Nephron (organoid): ENCODE results near the gene NECAB3.

ENCODE experiments used
- H3K27ac Mint-ChIP-seq, 3 experiments: 2 replicates each; pipeline ENCODE4 v1.8.0; 2020; ENCODE audit warnings: mixed read lengths in 3 of 3, mild to moderate bottlenecking in 2 of 3, moderate library complexity in 1 of 3
- H3K27me3 Mint-ChIP-seq: 2 replicates; pipeline ENCODE4 v1.8.0; 2021; ENCODE audit warnings: low read depth, mild to moderate bottlenecking, moderate library complexity, mixed read lengths
- H3K36me3 Mint-ChIP-seq: 2 replicates; pipeline ENCODE4 v1.8.0; 2020; ENCODE audit warnings: low read depth, mixed read lengths
- H3K4me1 Mint-ChIP-seq: 2 replicates; pipeline ENCODE4 v1.8.0; 2020; ENCODE audit warnings: mixed read lengths
- H3K4me3 Mint-ChIP-seq, 3 experiments: 2 replicates each; pipeline ENCODE4 v1.8.0; 2020; ENCODE audit warnings: mild to moderate bottlenecking in 3 of 3, mixed read lengths in 3 of 3, moderate library complexity in 2 of 3
- H3K9me3 Mint-ChIP-seq: 2 replicates; pipeline ENCODE4 v1.8.0; 2020; ENCODE audit warnings: mixed read lengths
- CTCF ChIP-seq, 3 experiments: fragments of 200-600 bp; sonication (generic); IDR thresholded peaks; one replicate each; pipeline ENCODE4 v1.5.0; 2021; ENCODE audit warnings: antibody characterized with exemption in 3 of 3; ENCODE audit not compliant: unreplicated experiment in 3 of 3

NECAB3 gene

DNA sequence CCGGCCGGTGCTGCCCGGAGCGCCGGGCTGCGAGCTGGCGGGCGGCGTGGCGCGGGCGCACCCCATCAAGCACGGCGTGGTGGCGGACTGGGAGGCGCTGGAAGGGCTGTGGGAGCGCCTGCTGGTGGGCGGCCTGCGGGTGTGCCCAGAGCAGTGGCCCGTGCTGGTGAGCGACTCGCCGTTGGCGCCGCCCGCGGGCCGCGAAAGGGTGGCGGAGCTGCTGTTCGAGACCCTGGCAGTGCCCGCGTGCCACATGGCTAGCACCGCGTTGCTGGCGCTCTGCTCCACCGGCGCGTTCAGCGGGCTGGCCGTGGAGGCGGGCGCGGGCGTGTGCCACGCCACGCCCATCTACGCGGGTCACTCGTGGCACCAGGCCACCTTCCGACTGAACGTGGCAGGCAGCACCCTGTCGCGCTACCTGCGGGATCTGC, 7.0 kb downstream of the NECAB3 start:
- Mint-ChIP-seq H3K36me3 (peaks cover 3% of the 10 kb centered on the region), H3K27me3 (peaks cover 3% of the 10 kb centered on the region), H3K9me3 (no peaks in the 10 kb centered on the region), H3K4me3 (peak overlapping the region in 2 of 3 experiments; percentile 10 to 37), H3K27ac (no peak overlapping the region), H3K4me1 (peaks cover 36% of the 10 kb centered on the region)
- TF ChIP-seq CTCF (IDR thresholded peaks at IDR 0.05; ENCODE audit: unreplicated experiment in 3 of 3), result no peak

DNA sequence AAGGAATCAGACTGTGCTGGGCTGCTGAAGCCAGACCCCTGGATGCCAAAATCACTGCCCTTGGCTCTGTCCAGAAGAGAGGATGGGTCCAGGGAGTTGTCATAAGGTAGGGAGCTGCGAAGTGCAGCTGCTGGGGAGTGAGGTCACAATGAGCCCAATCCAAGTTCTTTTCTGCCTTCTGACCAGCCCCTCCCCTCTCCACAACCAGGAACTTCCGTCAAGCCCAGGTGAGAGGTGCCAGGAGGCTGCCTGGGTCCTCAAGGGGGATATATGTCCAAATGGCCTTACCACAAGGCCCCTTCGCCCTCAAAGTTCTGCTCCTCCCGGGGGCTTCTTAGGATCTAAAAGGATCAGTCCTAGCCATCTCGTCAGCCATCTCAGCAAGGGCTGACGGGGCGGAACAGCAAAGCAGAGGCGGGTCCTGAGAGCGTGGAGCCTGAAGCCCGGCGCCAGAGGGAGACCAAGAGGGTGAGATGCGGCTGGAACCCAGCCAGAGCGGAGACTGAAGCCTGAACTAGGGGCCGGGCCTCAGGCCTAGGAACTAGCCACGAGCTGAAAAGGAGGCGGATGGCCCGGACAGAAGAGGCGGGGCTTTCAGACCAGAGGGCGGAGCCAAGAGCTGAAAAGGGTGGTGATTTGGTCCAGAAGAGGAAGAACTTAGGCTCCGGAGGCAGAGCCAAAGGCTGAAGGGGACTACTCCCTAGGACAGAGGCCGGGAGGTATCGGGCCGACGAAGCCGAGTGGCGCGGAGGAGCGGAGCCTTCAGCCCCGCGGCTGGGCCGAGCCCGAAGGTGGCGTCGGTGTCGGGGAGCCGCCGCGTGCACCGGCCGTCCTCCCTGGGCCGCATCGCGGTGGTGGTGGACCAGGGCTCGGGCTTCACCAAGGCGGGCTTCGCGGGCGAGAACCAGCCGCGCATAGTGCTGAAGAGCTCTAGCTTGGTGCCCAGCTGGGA, 7.7 kb downstream of the NECAB3 start, which contains the start of gene ACTL10:
ACTL10 (plus strand) TSS at position 651 of the 952 bp plus-strand sequence. CDS start 555 bp downstream, outside the sequence.
- H3K27me3 Mint-ChIP-seq, result peaks cover 3% of the 10 kb centered on the region
- H3K4me1 Mint-ChIP-seq, result peaks cover 31% of the 10 kb centered on the region
- H3K27ac Mint-ChIP-seq, result peak within 1 kb of the TSS; percentile 39 to 83 (median 66)
- peak in 1 of 3 experiments; percentile 15 for TF ChIP-seq CTCF (IDR thresholded peaks at IDR 0.05; ENCODE audit: unreplicated experiment in 3 of 3)
- peak within 1 kb of the TSS; percentile 84 to 91 (median 89) for H3K4me3 Mint-ChIP-seq
- H3K9me3 Mint-ChIP-seq, result no peaks in the 10 kb centered on the region
- peaks cover 3% of the 10 kb centered on the region for H3K36me3 Mint-ChIP-seq

GRCh38 chr20:33664762-33665144, 9.5 kb downstream of the NECAB3 start:
- Mint-ChIP-seq H3K27ac (peak overlapping the region; percentile 64 to 83 (median 73)), H3K4me3 (peak overlapping the region; percentile 83 to 92 (median 85)), H3K27me3 (peaks cover 3% of the 10 kb centered on the region), H3K9me3 (no peaks in the 10 kb centered on the region), H3K36me3 (peaks cover 3% of the 10 kb centered on the region), H3K4me1 (peaks cover 18% of the 10 kb centered on the region)
- no peak for TF ChIP-seq CTCF (IDR thresholded peaks at IDR 0.05; ENCODE audit: unreplicated experiment in 3 of 3)

DNA sequence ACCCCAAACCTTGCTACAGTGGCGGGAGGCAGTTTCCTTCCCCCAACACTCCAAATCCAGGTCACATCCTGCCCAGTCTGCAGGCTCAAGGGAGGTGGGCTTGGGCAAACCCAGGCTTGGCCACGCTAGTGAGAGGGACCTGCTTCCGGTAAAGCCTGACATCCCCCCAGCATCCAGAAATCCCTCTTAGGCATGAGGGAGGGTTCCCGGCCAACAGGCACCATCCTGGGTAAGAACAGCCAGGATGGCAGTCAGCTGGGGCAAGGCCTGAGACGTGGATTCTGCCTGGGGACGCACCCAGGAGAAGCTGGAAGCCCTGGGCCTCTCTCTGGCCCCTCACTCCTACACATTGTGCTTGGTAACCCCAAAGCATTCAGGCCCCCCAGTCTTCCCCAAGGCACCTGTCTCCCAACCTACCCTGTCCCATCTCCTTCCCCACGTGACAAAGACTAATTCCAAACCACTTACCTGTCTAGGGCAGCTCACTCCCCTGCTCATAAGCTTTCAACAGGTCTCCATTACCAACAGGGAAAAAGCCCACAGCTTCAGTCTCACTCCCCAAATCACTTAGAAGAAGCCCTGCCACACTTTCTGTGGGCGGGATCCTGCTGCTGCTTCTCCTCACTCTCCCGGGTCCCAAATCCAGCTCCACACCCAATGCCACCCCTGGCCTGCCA, 10.0 kb downstream of the NECAB3 start:
- peak overlapping the region; percentile 64 to 83 (median 73) for H3K27ac Mint-ChIP-seq
- peaks cover 3% of the 10 kb centered on the region for H3K36me3 Mint-ChIP-seq
- H3K4me3 Mint-ChIP-seq, result peak overlapping the region; percentile 83 to 92 (median 85)
- peaks cover 3% of the 10 kb centered on the region for H3K27me3 Mint-ChIP-seq
- H3K9me3 Mint-ChIP-seq, result no peaks in the 10 kb centered on the region
- peaks cover 16% of the 10 kb centered on the region for H3K4me1 Mint-ChIP-seq
- TF ChIP-seq CTCF (IDR thresholded peaks at IDR 0.05; ENCODE audit: unreplicated experiment in 3 of 3), result no peak

DNA sequence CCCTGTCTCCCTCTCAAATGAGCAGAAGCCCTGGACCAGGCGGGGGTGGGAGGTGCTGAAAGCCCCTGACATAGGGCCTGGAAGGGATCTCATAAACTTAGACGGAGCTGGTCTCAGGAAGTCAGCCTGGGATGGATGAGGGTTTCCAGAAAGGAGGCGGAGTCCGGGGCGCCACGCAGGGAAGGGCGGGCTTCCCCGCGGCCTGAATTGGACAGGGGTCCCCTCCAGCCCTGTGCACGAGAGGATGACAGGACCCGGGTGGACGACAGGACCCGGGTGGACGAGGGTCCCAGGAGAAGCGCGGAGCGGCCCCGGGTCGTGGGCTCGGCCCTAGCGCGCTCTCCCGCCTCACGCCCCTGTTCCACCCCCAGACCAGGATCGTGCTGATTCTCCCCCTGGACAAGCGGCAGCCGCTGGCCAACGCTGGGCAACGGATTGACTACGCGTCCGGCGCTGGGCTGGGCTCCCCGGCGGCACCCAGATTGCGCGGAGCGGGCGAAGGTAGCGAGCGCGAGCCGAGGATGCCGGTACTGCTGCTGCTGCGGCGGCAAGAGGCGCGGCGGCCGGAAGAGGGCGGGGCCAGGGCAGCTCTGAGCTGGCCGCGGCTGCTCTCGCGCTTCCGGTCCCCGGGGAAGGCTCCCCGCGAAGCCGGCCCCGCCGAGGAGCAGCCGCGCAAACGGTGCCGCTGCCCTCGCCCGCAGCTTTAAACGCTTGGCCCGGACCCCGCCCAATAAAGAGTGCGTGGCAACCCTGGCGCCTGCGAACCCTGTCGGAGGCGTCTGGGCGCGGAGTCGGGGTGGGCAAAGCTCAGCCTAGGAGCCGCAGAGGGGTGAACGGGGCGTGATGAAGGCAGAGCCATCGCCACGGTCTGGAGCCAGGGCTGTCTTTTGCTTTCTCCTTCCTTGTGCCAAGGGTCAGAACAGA, 10.8 kb downstream of the NECAB3 start:
- H3K4me1 Mint-ChIP-seq, result peaks cover 16% of the 10 kb centered on the region
- peaks cover 3% of the 10 kb centered on the region for H3K36me3 Mint-ChIP-seq
- peaks cover 3% of the 10 kb centered on the region for H3K27me3 Mint-ChIP-seq
- no peak for TF ChIP-seq CTCF (IDR thresholded peaks at IDR 0.05; ENCODE audit: unreplicated experiment in 3 of 3)
- peak overlapping the region; percentile 73 to 84 (median 76) for H3K27ac Mint-ChIP-seq
- H3K9me3 Mint-ChIP-seq, result no peaks in the 10 kb centered on the region
- H3K4me3 Mint-ChIP-seq, result peak overlapping the region; percentile 83 to 92 (median 85)
